Measurements from ENCODE around the gene HOXD3. TPM values are rescaled to one million over a fixed set of nuclear protein-coding genes. Genes with fewer than 3 reads are reported as not detected.

Gene HOXD3
- total RNA-seq, 1 donor from 2014 or later: not detected

DNA sequence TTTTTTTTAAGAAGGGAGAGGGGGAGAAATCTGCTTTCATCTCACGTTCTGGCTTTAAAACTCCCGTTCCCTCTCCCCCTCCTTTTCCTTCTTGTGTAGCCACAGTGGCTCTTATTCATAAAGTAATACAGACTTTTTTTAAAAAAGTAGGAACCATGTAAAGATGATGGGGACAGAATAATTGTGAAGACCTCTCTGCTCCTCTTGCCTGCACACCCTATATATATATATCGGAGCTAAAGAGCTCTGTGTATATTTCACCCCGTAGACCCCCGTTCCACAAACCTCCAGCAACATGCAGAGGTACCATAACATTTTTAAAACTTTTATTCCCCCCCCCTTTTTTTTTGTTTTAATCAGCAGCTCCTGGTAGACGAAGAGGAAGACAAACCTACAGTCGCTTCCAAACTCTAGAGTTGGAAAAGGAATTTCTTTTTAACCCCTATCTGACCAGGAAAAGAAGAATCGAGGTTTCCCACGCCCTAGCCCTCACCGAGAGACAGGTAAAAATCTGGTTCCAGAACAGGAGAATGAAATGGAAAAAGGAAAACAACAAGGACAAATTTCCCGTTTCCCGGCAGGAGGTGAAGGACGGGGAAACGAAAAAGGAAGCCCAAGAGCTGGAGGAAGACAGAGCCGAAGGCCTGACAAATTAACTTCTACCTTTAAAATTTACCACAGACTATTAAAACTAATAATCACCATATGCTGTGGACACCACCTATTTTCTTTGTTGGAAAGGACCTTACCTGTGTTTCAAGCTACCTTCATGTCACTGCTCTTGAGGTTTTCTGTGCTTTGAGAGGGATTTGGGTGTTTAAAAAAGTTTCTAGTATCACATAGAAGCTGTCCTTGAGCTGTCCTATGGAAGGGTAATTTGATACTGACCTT, 25.9 kb upstream of the HOXD3 start:
- FAIRE-seq: no peak
- no peaks in the 10 kb centered on the region for H3K36me3 ChIP-seq (ENCODE audit: insufficient read depth, low read length)
- no peak for DNase-seq (ENCODE audit: low read depth)
- no peak overlapping the region for H3K9ac ChIP-seq (ENCODE audit: low read length)
- no peaks in the 10 kb centered on the region for H4K20me1 ChIP-seq (ENCODE audit: insufficient read depth, low read length)
- peaks cover 90% of the 10 kb centered on the region for H3K27me3 ChIP-seq (ENCODE audit: insufficient read depth, low read length)
- Mint-ChIP-seq H3K4me1 (ENCODE audit: low read depth, unreplicated experiment) (peaks cover 3% of the 10 kb centered on the region), H3K9me3 (ENCODE audit: unreplicated experiment) (peaks cover 27% of the 10 kb centered on the region), H3K27me3 (ENCODE audit: low read depth, unreplicated experiment) (peaks cover 83% of the 10 kb centered on the region), H3K4me3 (ENCODE audit: unreplicated experiment) (peak overlapping the region; percentile 17), H3K27ac (ENCODE audit: unreplicated experiment) (peak overlapping the region; percentile 68), H3K36me3 (ENCODE audit: low read depth, unreplicated experiment) (no peaks in the 10 kb centered on the region)
- H3K4me2 ChIP-seq (ENCODE audit: low read length): peak overlapping the region; percentile 72
- H3K4me3 ChIP-seq (ENCODE audit: insufficient read depth, low read depth, low read length): no peak overlapping the region
- no peak overlapping the region for H3K27ac ChIP-seq (ENCODE audit: low read depth, low read length)
- no peak overlapping the region for H2AFZ ChIP-seq (ENCODE audit: low read depth, low read length)
- no peaks in the 10 kb centered on the region for H3K9me3 ChIP-seq (ENCODE audit: insufficient read depth, low read depth, low read length)
- TF ChIP-seq EZH2 (IDR thresholded peaks at IDR 0.05; ENCODE audit: insufficient read depth, low read length): peak; percentile 18
- TF ChIP-seq, protein P1, sequence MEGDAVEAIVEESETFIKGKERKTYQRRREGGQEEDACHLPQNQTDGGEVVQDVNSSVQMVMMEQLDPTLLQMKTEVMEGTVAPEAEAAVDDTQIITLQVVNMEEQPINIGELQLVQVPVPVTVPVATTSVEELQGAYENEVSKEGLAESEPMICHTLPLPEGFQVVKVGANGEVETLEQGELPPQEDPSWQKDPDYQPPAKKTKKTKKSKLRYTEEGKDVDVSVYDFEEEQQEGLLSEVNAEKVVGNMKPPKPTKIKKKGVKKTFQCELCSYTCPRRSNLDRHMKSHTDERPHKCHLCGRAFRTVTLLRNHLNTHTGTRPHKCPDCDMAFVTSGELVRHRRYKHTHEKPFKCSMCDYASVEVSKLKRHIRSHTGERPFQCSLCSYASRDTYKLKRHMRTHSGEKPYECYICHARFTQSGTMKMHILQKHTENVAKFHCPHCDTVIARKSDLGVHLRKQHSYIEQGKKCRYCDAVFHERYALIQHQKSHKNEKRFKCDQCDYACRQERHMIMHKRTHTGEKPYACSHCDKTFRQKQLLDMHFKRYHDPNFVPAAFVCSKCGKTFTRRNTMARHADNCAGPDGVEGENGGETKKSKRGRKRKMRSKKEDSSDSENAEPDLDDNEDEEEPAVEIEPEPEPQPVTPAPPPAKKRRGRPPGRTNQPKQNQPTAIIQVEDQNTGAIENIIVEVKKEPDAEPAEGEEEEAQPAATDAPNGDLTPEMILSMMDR (IDR thresholded peaks at IDR 0.05; ENCODE audit: insufficient read depth, low read depth, low read length): no peak
- no peaks in the 10 kb centered on the region for H3K79me2 ChIP-seq (ENCODE audit: insufficient read depth, low read length)
- no peaks in the 10 kb centered on the region for H3K4me1 ChIP-seq (ENCODE audit: insufficient read depth, low read length)

DNA sequence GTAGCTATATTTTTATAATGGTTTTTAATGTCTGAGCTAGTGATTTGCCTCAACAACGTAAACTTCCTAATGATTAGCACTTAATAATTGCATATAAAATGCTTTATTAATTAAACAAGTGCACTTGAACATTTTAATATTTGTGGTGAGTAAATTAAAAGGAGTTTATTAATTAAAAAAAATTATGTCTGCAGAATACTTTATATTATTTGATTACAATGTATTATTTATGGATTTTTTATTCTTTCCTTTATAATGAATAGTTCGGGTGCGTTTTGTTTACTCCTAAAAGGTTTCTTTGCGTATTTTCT, 25.3 kb upstream of the HOXD3 start:
- no peaks in the 10 kb centered on the region for H3K79me2 ChIP-seq (ENCODE audit: insufficient read depth, low read length)
- Mint-ChIP-seq H3K36me3 (ENCODE audit: low read depth, unreplicated experiment) (no peaks in the 10 kb centered on the region), H3K4me3 (ENCODE audit: unreplicated experiment) (no peak overlapping the region), H3K9me3 (ENCODE audit: unreplicated experiment) (peaks cover 27% of the 10 kb centered on the region), H3K27me3 (ENCODE audit: low read depth, unreplicated experiment) (peaks cover 79% of the 10 kb centered on the region), H3K27ac (ENCODE audit: unreplicated experiment) (no peak overlapping the region), H3K4me1 (ENCODE audit: low read depth, unreplicated experiment) (peaks cover 3% of the 10 kb centered on the region)
- no peak for TF ChIP-seq EZH2 (IDR thresholded peaks at IDR 0.05; ENCODE audit: insufficient read depth, low read length)
- TF ChIP-seq, protein P1 (IDR thresholded peaks at IDR 0.05; ENCODE audit: insufficient read depth, low read depth, low read length): no peak
- no peaks in the 10 kb centered on the region for H3K36me3 ChIP-seq (ENCODE audit: insufficient read depth, low read length)
- H3K27ac ChIP-seq (ENCODE audit: low read depth, low read length): no peak overlapping the region
- no peaks in the 10 kb centered on the region for H3K9me3 ChIP-seq (ENCODE audit: insufficient read depth, low read depth, low read length)
- no peak overlapping the region for H3K9ac ChIP-seq (ENCODE audit: low read length)
- DNase-seq (ENCODE audit: low read depth) (no peak), FAIRE-seq (no peak)
- H3K4me3 ChIP-seq (ENCODE audit: insufficient read depth, low read depth, low read length): no peak overlapping the region
- no peak overlapping the region for H2AFZ ChIP-seq (ENCODE audit: low read depth, low read length)
- H3K4me2 ChIP-seq (ENCODE audit: low read length): peak overlapping the region; percentile 80
- H3K4me1 ChIP-seq (ENCODE audit: insufficient read depth, low read length): no peaks in the 10 kb centered on the region
- H3K27me3 ChIP-seq (ENCODE audit: insufficient read depth, low read length): peaks cover 90% of the 10 kb centered on the region
- no peaks in the 10 kb centered on the region for H4K20me1 ChIP-seq (ENCODE audit: insufficient read depth, low read length)

All from astrocyte (in vitro differentiated cells and primary cell).